Calu3 (cell line): ENCODE results near the gene TBC1D14. TPM values are rescaled to one million over a fixed set of nuclear protein-coding genes. Genes with fewer than 3 reads are reported as not detected.

ENCODE experiments used
- BruUV-seq: library from RNA; stranded (reverse); fragments of 400-500 nt; replicated peaks from 2 replicates; lab custom pipeline; 2021; lab: Mats Ljungman, UMichigan
- CTCF ChIA-PET: fragments of 300-600 bp; sonication (Branson Sonifier 250); formaldehyde crosslinking; loops from one replicate; lab custom pipeline; 2022; ENCODE audit warnings: antibody characterized with exemption; lab: Charles Lee
- DNase-seq: peaks from one replicate; pipeline ENCODE4 v3.0.0; 2022
- H3K27ac Mint-ChIP-seq: one replicate; pipeline ENCODE4 v1.8.0; 2022; ENCODE audit warnings: mixed read lengths; ENCODE audit not compliant: unreplicated experiment
- H3K27me3 Mint-ChIP-seq: one replicate; pipeline ENCODE4 v1.8.0; 2022; ENCODE audit warnings: mixed read lengths; ENCODE audit not compliant: unreplicated experiment
- H3K36me3 Mint-ChIP-seq: one replicate; pipeline ENCODE4 v1.8.0; 2022; ENCODE audit warnings: mild to moderate bottlenecking, moderate library complexity, mixed read lengths; ENCODE audit not compliant: insufficient read depth, unreplicated experiment
- H3K4me1 Mint-ChIP-seq: one replicate; pipeline ENCODE4 v1.8.0; 2022; ENCODE audit warnings: mild to moderate bottlenecking, low read depth, mixed read lengths; ENCODE audit not compliant: unreplicated experiment
- H3K4me3 Mint-ChIP-seq: one replicate; pipeline ENCODE4 v1.8.0; 2022; ENCODE audit warnings: mild to moderate bottlenecking, low read depth, moderate library complexity, mixed read lengths; ENCODE audit not compliant: unreplicated experiment
- H3K9me3 Mint-ChIP-seq: one replicate; pipeline ENCODE4 v1.8.0; 2022; ENCODE audit warnings: low read depth, mixed read lengths; ENCODE audit not compliant: unreplicated experiment
- CTCF ChIP-seq: fragments of 200-600 bp; IDR thresholded peaks from one replicate; pipeline ENCODE4 v1.8.0; 2022; ENCODE audit warnings: antibody characterized with exemption; ENCODE audit not compliant: unreplicated experiment
- intact Hi-C: fragments of 100-400 bp; cut with micrococcal nuclease; formaldehyde crosslinking; loops from one replicate; pipeline ENCODE4 v1.10.0; 2022; ENCODE audit not compliant: unreplicated experiment
- total RNA-seq: library from RNA; stranded (reverse); gene quantifications from 2 replicates; pipeline ENCODE4 v1.2.3, GENCODE V29; 2022

The TBC1D14 gene
- total RNA-seq, 1 experiment from 2014 or later, result 26.4 TPM

GRCh38 chr4:7066493-7066892 is 156.9 kb downstream of the TBC1D14 start:
- Mint-ChIP-seq H3K4me3 (peak overlapping the region; percentile 83), H3K36me3 (peaks cover 30% of the 10 kb centered on the region), H3K27ac (peak overlapping the region; percentile 58), H3K27me3 (peaks cover 12% of the 10 kb centered on the region), H3K9me3 (no peaks in the 10 kb centered on the region), H3K4me1 (peaks cover 8% of the 10 kb centered on the region)
- no peak for DNase-seq
- BruUV-seq, result TSS peak; percentile 65
- CTCF ChIA-PET, result no interaction called here
- intact Hi-C loops, result no loop called here
- no peak for TF ChIP-seq CTCF

GRCh38 chr4:7067126-7067451 is 157.5 kb downstream of the TBC1D14 start:
- peaks cover 29% of the 10 kb centered on the region for H3K36me3 Mint-ChIP-seq
- CTCF ChIA-PET, result interaction anchor here (0.7 kb wide), 1 partner anchor 156 kb away, joined by 3 read pairs; no protein-coding TSS in a partner anchor
- intact Hi-C loops, result no loop called here
- peaks cover 18% of the 10 kb centered on the region for H3K27me3 Mint-ChIP-seq
- no peaks in the 10 kb centered on the region for H3K9me3 Mint-ChIP-seq
- no peak for TF ChIP-seq CTCF
- H3K27ac Mint-ChIP-seq, result peak overlapping the region; percentile 58
- no peak for DNase-seq
- H3K4me3 Mint-ChIP-seq, result peak overlapping the region; percentile 83
- peaks cover 8% of the 10 kb centered on the region for H3K4me1 Mint-ChIP-seq
- no TSS peak for BruUV-seq

- H3K27me3 Mint-ChIP-seq, result peaks cover 24% of the 10 kb centered on the region
- peak; percentile 98 for DNase-seq
- H3K4me1 Mint-ChIP-seq, result peaks cover 8% of the 10 kb centered on the region
- intact Hi-C loops, result no loop called here
- CTCF ChIA-PET, result interaction anchor here (0.7 kb wide), 2 partner anchors 156 to 324 kb away, joined by 3 to 4 read pairs; no protein-coding TSS in a partner anchor
- H3K9me3 Mint-ChIP-seq, result no peaks in the 10 kb centered on the region
- H3K27ac Mint-ChIP-seq, result peak within 1 kb of the TSS; percentile 84
- H3K36me3 Mint-ChIP-seq, result peaks cover 27% of the 10 kb centered on the region
- peak within 1 kb of the TSS; percentile 83 for H3K4me3 Mint-ChIP-seq
- BruUV-seq, result no TSS peak
- no peak for TF ChIP-seq CTCF
These were observed 158.0 kb downstream of the TBC1D14 start, which contains the start of gene GRPEL1 for GRCh38 chr4:7067452-7068278. GRPEL1 (minus strand) TSS chr4:7068064; CDS start chr4:7068032, 32 bp downstream.

- CTCF ChIA-PET, result interaction anchor here (0.7 kb wide), 1 partner anchor 325 kb away, joined by 4 read pairs; no protein-coding TSS in a partner anchor
- H3K27ac Mint-ChIP-seq, result peak overlapping the region; percentile 84
- no peak for DNase-seq
- H3K9me3 Mint-ChIP-seq, result no peaks in the 10 kb centered on the region
- H3K27me3 Mint-ChIP-seq, result peaks cover 30% of the 10 kb centered on the region
- H3K36me3 Mint-ChIP-seq, result peaks cover 21% of the 10 kb centered on the region
- TF ChIP-seq CTCF, result no peak
- intact Hi-C loops, result no loop called here
- peak overlapping the region; percentile 83 for H3K4me3 Mint-ChIP-seq
- TSS peak; percentile 84 for BruUV-seq
- H3K4me1 Mint-ChIP-seq, result peaks cover 8% of the 10 kb centered on the region
These were observed 158.7 kb downstream of the TBC1D14 start for GRCh38 chr4:7068279-7068842.
